Mucosa of rectum (tissue), 2 donors: ENCODE data around the gene CHD9.

Experiments used
- H3K27ac ChIP-seq, 2 donors: one replicate each; pipeline ENCODE4 v1.7.0; 2013; ENCODE audit warnings: inconsistent platforms in 2 of 2, low read depth in 2 of 2, low read length in 2 of 2
- H3K27me3 ChIP-seq, 2 donors: one replicate each; pipeline ENCODE4 v1.7.0; 2013; ENCODE audit warnings: low read length in 2 of 2; ENCODE audit not compliant: control insufficient read depth in 2 of 2, insufficient read depth in 2 of 2
- H3K36me3 ChIP-seq, 2 donors: one replicate each; pipeline ENCODE4 v1.7.0; 2013; ENCODE audit warnings: low read length in 2 of 2; ENCODE audit not compliant: control insufficient read depth in 2 of 2, insufficient read depth in 2 of 2
- H3K4me1 ChIP-seq, 2 donors: one replicate each; pipeline ENCODE4 v1.7.0; 2013; ENCODE audit warnings: low read length in 2 of 2, mild to moderate bottlenecking in 1 of 2; ENCODE audit not compliant: control insufficient read depth in 2 of 2, insufficient read depth in 2 of 2
- H3K4me3 ChIP-seq, 2 donors: one replicate each; pipeline ENCODE4 v1.7.0; 2013; ENCODE audit warnings: low read length in 2 of 2
- H3K9ac ChIP-seq, 2 donors: one replicate each; pipeline ENCODE4 v1.7.0; 2013; ENCODE audit warnings: low read length in 2 of 2, low read depth in 1 of 2, mild to moderate bottlenecking in 1 of 2
- H3K9me3 ChIP-seq, 2 donors: one replicate each; pipeline ENCODE4 v1.7.0; 2013; ENCODE audit warnings: low read length in 2 of 2; ENCODE audit not compliant: control insufficient read depth in 2 of 2
- donor health status: healthy.
- donor health status: Normal muscosa, but diverticular disease.

Gene CHD9

DNA sequence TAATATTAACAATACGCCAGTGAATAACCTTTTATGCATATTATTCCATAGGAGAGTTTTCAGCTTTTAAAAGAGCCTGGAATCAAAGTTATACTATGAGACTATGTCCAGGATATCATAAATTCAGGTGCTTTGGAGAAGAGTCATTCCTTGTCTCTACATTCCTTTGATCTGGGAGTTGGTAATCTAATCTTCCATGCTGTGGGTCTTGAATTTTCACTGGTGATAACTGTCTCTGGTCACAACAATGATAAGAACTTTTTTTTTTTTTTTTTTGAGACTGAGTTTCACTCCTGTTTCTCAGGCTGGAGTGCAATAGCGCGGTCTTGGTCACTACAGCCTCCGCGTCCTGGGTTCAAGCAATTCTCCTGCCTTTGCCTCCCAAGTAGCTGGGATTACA lies 50.8 kb downstream of the CHD9 start:
- Histone ChIP-seq H3K27ac (no peak overlapping the region), H3K27me3 (no peaks in the 10 kb centered on the region), H3K4me3 (no peak overlapping the region), H3K36me3 (no peaks in the 10 kb centered on the region), H3K9ac (no peak overlapping the region), H3K4me1 (peaks cover under 1 to 21% of the 10 kb centered on the region in 2 donors), H3K9me3 (no peaks in the 10 kb centered on the region)

DNA sequence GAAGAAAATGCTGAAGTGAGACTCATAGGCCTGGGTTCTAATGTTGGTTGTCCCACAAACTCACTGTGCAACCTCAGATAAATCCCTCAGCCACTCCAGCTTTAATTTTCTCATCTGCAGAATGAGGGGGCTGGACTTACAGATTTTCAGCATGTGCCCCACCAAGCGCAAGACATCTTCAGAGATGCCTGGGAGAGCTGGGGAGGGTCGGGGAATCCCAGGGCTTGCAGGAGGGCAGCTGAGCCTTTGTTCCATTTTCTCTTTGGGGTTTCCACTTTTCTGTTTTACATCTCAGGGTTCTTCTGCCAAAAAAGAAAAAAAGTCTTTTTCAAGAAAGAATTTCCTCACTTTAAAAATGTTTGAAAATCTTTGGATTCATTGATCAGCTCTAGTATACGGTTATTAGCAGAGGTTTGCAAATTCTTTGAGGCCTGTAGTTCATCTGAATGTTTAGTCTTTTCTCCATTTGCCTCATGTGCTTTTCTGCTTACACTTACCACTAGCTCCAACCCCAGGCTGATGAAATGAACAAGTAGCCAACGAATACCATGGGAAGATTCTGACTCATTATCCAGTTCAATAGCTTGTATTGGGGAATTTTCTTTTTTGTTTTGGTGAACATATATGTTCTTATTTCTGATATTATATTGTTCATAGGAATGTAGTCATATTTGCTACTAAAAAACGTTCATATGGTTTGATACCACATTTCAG lies 56.4 kb downstream of the CHD9 start:
- Histone ChIP-seq H3K4me1 (peaks cover 0 to 7% of the 10 kb centered on the region in 2 donors), H3K9me3 (no peaks in the 10 kb centered on the region)

GRCh38 chr16:53112015-53112414 lies 57.2 kb downstream of the CHD9 start:
- H3K9me3 ChIP-seq, result no peaks in the 10 kb centered on the region
- H3K36me3 ChIP-seq, result no peaks in the 10 kb centered on the region
- no peak overlapping the region for H3K9ac ChIP-seq
- no peak overlapping the region for H3K27ac ChIP-seq
- H3K27me3 ChIP-seq, result no peaks in the 10 kb centered on the region
- peaks cover 0 to 7% of the 10 kb centered on the region in 2 donors for H3K4me1 ChIP-seq
- no peak overlapping the region for H3K4me3 ChIP-seq

More for the DNA sequence above, 56.4 kb downstream of the CHD9 start:
- no peak overlapping the region for H3K9ac ChIP-seq
- no peak overlapping the region for H3K27ac ChIP-seq
- no peaks in the 10 kb centered on the region for H3K27me3 ChIP-seq
- H3K36me3 ChIP-seq, result no peaks in the 10 kb centered on the region
- no peak overlapping the region for H3K4me3 ChIP-seq

GRCh38 chr16:53115047-53115446 lies 60.3 kb downstream of the CHD9 start:
- no peaks in the 10 kb centered on the region for H3K9me3 ChIP-seq
- H3K9ac ChIP-seq, result no peak overlapping the region
- no peak overlapping the region for H3K27ac ChIP-seq
- no peaks in the 10 kb centered on the region for H3K27me3 ChIP-seq
- H3K4me1 ChIP-seq, result peaks cover 0 to 7% of the 10 kb centered on the region in 2 donors
- H3K4me3 ChIP-seq, result no peak overlapping the region
- no peaks in the 10 kb centered on the region for H3K36me3 ChIP-seq

DNA sequence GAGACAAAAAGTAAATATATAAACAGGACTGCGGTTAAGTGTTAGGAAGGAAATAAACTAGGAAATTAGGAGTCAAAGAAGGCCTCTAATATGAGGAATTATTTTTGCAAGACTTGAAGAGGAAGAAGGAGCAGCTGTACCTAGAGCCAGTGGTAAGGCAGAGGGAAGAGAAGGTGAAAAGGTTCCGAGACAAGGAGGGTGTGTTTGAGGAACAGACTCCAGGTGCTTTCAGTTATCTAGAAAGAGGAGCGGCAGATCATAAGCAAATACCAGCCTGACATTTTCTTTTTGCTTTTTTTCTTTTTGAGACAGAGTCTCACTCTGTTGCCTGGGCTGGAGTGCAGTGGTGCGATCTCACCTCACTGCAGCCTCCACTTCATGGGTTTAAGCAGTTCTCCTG lies 61.0 kb downstream of the CHD9 start:
- Histone ChIP-seq H3K4me1 (peaks cover 0 to 7% of the 10 kb centered on the region in 2 donors), H3K4me3 (no peak overlapping the region), H3K9ac (no peak overlapping the region), H3K27ac (no peak overlapping the region), H3K27me3 (no peaks in the 10 kb centered on the region), H3K9me3 (no peaks in the 10 kb centered on the region), H3K36me3 (no peaks in the 10 kb centered on the region)

DNA sequence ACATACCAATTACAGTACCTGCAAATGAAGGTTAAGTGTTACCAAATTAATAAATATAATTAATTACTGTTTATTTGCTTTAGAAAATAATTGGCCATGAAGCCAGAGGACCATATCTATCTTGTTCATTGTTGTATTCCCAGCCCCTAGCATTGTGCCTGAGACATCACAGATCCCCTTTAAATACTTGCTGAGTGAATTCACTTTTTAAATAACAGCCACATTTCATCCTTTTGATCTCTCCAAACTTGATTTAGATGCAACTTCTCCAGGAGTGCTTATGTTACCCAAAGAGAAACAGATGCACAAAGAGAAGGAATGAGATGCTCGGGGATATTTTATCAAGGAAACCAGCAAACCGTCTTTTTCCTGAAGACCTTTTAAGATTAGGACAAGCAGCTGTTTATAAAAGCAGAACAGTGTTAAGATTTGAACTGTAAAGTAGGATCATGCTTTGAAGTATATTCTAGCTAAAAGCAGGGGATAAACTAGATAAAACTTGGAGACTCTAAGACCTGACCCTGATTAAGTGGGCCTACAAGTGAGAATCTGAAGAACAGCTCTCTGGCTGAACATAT lies 66.3 kb downstream of the CHD9 start:
- Histone ChIP-seq H3K9ac (no peak overlapping the region), H3K4me3 (no peak overlapping the region), H3K27me3 (no peaks in the 10 kb centered on the region), H3K36me3 (no peaks in the 10 kb centered on the region), H3K9me3 (no peaks in the 10 kb centered on the region), H3K4me1 (peaks cover 0 to 1% of the 10 kb centered on the region in 2 donors), H3K27ac (no peak overlapping the region)

DNA sequence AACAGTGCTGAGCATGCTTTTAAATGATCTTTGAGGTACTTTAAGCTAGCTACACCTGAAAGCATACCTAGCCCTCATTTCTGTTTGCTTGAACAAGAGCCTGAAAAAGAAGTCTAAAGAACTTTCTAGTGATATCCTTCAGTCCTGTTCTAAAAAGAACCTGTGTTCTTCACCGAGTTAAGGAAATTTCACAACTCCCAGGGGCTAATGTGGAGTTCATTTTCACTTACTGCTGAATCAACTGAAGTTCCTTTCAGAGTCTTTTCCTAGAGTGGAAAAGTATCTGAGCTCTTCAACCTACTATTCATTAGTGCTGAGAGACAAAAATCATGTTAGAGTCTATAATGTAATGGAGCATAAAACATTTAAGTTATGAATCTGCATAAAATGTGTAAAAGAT lies 66.9 kb downstream of the CHD9 start:
- Histone ChIP-seq H3K9ac (no peak overlapping the region), H3K27ac (no peak overlapping the region), H3K9me3 (no peaks in the 10 kb centered on the region), H3K4me1 (no peaks in the 10 kb centered on the region), H3K4me3 (no peak overlapping the region), H3K27me3 (no peaks in the 10 kb centered on the region), H3K36me3 (no peaks in the 10 kb centered on the region)

- Histone ChIP-seq H3K4me3 (no peak overlapping the region), H3K9ac (no peak overlapping the region), H3K9me3 (no peaks in the 10 kb centered on the region), H3K4me1 (no peaks in the 10 kb centered on the region), H3K27me3 (no peaks in the 10 kb centered on the region), H3K36me3 (no peaks in the 10 kb centered on the region), H3K27ac (no peak overlapping the region)
These were observed 69.0 kb downstream of the CHD9 start for GRCh38 chr16:53123747-53124146.

- H3K36me3 ChIP-seq, result no peaks in the 10 kb centered on the region
- H3K27ac ChIP-seq, result no peak overlapping the region
- no peaks in the 10 kb centered on the region for H3K9me3 ChIP-seq
- no peak overlapping the region for H3K9ac ChIP-seq
- peaks cover 7 to 8% of the 10 kb centered on the region in 2 donors for H3K4me1 ChIP-seq
- no peak overlapping the region for H3K4me3 ChIP-seq
- no peaks in the 10 kb centered on the region for H3K27me3 ChIP-seq
These were observed 71.6 kb downstream of the CHD9 start for GRCh38 chr16:53126390-53126789.

- Histone ChIP-seq H3K9ac (peak overlapping the region; percentile 94 to 97), H3K4me1 (peaks cover 15 to 20% of the 10 kb centered on the region in 2 donors), H3K4me3 (peak overlapping the region; percentile 76 to 83), H3K36me3 (no peaks in the 10 kb centered on the region), H3K27me3 (no peaks in the 10 kb centered on the region), H3K9me3 (no peaks in the 10 kb centered on the region), H3K27ac (peak overlapping the region; percentile 97 to 98)
These were observed 74.7 kb downstream of the CHD9 start for GRCh38 chr16:53129281-53130158.
